Measurements from ENCODE around the gene TMEM201.
A peak's percentile ranks its signal among the peaks of the same experiment; 100 is the strongest.

The TMEM201 gene

DNA sequence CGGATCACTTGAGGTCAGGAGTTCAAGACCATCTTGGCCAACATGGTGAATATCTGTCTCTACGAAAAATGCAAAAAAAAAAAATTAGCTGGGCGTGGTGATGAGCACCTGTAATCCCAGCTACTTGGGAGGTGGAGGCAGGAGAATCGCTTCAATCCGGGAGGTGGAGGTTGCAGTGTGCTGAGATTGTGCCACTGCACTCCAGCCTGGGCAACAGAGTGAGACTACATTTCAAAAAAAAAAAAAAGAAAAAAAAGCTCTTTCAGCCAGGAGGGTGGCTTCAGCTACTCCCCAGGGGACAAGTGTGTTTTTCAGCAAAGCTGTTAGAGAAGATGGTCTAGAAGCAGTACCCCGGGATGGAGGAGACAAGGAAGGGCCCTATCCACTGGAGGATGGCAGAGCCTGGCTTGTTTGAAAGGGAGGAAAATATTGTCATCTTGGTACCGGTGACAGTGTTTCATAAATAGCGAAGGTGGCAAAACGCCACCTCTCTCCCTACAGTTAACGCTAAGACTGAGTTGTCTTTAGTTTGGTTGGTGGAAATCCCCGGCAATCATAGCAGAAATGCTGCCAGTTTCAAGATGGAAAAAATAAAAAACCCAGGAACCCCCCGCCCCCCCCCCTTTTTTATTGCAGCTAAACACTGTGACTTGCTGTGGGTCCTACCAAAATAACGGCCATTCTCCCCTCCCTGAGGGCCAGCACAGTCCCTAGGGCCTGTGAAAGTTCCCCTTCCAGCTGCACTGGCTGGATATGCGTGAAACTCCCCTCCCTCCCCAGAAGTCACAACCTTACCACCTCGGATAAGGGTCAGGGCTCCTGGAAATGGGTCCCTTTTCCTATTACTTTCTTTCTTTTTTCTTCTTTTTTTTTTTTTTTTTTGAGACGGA lies 66.4 kb downstream of the TMEM201 start:
- TF ChIP-seq CTCF (conservative IDR thresholded peaks at IDR 0.05; ENCODE audit: low read depth, low read length) = no peak
- Histone ChIP-seq H3K27me3 (ENCODE audit: insufficient read depth, low read depth) (peaks cover 31% of the 10 kb centered on the region; the same call in 1 of the 2 replicates), H3K4me3 (IDR thresholded peaks at IDR 0.05; ENCODE audit: insufficient read depth, low read depth, low read length) (no peak overlapping the region), H4K20me1 (ENCODE audit: insufficient read depth) (no peaks in the 10 kb centered on the region), H3K4me1 (ENCODE audit: low read depth, poor library complexity, severe bottlenecking) (peaks cover 23% of the 10 kb centered on the region), H2AFZ (ENCODE audit: low read depth) (peak overlapping the region; percentile 62), H3K4me2 (peak overlapping the region; percentile 38; the same call in 1 of the 2 replicates), H3K79me2 (ENCODE audit: insufficient read depth, low read depth) (no peaks in the 10 kb centered on the region), H3K36me3 (ENCODE audit: insufficient read depth) (no peaks in the 10 kb centered on the region), H3K9ac (peak overlapping the region; percentile 48; the same call in 1 of the 2 replicates), H3K27ac (peak overlapping the region; percentile 78)

GRCh38 chr1:9655836-9656235 lies 67.1 kb downstream of the TMEM201 start:
- no peaks in the 10 kb centered on the region for H3K36me3 ChIP-seq (ENCODE audit: insufficient read depth)
- H3K79me2 ChIP-seq (ENCODE audit: insufficient read depth, low read depth) = no peaks in the 10 kb centered on the region
- peak overlapping the region; percentile 62; the same call in 1 of the 2 replicates for H2AFZ ChIP-seq (ENCODE audit: low read depth)
- TF ChIP-seq CTCF (conservative IDR thresholded peaks at IDR 0.05; ENCODE audit: low read depth, low read length) = no peak
- H3K9ac ChIP-seq = no peak overlapping the region
- H3K4me2 ChIP-seq = peak overlapping the region; percentile 38; the same call in 1 of the 2 replicates
- no peak overlapping the region for H3K4me3 ChIP-seq (IDR thresholded peaks at IDR 0.05; ENCODE audit: insufficient read depth, low read depth, low read length)
- no peaks in the 10 kb centered on the region for H4K20me1 ChIP-seq (ENCODE audit: insufficient read depth)
- peak overlapping the region; percentile 78; the same call in 1 of the 2 replicates for H3K27ac ChIP-seq
- H3K27me3 ChIP-seq (ENCODE audit: insufficient read depth, low read depth) = peaks cover 27% of the 10 kb centered on the region; the same call in 1 of the 2 replicates
- peaks cover 23% of the 10 kb centered on the region for H3K4me1 ChIP-seq (ENCODE audit: low read depth, poor library complexity, severe bottlenecking)

DNA sequence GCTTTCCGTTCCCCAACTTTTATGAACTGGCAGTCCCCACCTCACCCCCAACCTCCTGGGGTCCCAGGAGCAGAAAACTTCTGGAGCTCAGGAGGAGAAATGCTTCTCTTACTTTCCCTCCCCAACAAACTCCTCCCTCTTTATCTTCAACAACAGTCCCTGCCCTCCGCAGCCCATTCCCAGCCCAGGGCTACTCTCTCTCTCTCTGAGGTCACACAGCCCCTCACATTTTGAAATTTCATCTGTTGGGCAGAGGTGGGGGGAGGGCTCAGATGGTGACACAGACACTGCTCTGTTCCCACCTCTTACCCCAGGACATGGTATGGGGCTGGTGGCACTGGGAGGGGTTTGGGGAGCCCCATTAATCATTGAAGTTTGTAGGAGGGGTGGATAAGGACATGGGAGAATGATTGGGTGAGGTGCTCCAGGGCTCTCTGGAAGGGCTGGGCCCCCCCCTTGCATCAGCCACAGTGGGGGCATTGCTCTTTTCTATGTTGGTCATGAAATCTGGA lies 68.9 kb downstream of the TMEM201 start:
- no peak for TF ChIP-seq CTCF (conservative IDR thresholded peaks at IDR 0.05; ENCODE audit: low read depth, low read length)
- H3K36me3 ChIP-seq (ENCODE audit: insufficient read depth) = no peaks in the 10 kb centered on the region
- no peak overlapping the region for H3K27ac ChIP-seq
- no peaks in the 10 kb centered on the region for H4K20me1 ChIP-seq (ENCODE audit: insufficient read depth)
- H3K79me2 ChIP-seq (ENCODE audit: insufficient read depth, low read depth) = no peaks in the 10 kb centered on the region
- no peak overlapping the region for H3K4me2 ChIP-seq
- H2AFZ ChIP-seq (ENCODE audit: low read depth) = no peak overlapping the region
- H3K4me1 ChIP-seq (ENCODE audit: low read depth, poor library complexity, severe bottlenecking) = peaks cover 23% of the 10 kb centered on the region
- peaks cover 12% of the 10 kb centered on the region; the same call in 1 of the 2 replicates for H3K27me3 ChIP-seq (ENCODE audit: insufficient read depth, low read depth)
- no peak overlapping the region for H3K4me3 ChIP-seq (IDR thresholded peaks at IDR 0.05; ENCODE audit: insufficient read depth, low read depth, low read length)
- no peak overlapping the region for H3K9ac ChIP-seq

DNA sequence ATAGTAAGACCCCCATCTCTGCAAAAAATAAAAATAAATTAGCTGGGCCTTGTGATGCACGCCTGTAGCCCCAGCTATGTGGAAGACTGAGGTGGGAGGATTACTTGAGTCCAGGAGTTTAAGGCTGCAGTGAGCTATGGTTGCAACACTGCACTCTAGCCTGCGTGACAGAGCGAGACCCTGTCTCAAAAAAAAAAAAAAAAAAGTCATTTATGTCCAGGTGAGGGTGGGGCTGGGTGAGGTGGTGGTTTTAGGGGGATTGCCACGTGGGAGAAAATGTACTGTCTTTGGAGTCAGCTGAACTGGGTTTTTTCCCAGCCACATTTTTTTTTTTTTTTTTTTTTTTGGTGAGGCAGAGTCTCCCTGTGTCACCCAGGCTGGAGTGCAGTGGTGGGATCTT lies 69.5 kb downstream of the TMEM201 start:
- H3K36me3 ChIP-seq (ENCODE audit: insufficient read depth) = no peaks in the 10 kb centered on the region
- H3K27me3 ChIP-seq (ENCODE audit: insufficient read depth, low read depth) = peaks cover 6% of the 10 kb centered on the region; the same call in 1 of the 2 replicates
- H3K79me2 ChIP-seq (ENCODE audit: insufficient read depth, low read depth) = no peaks in the 10 kb centered on the region
- peaks cover 23% of the 10 kb centered on the region for H3K4me1 ChIP-seq (ENCODE audit: low read depth, poor library complexity, severe bottlenecking)
- H3K9ac ChIP-seq = no peak overlapping the region
- H3K4me3 ChIP-seq (IDR thresholded peaks at IDR 0.05; ENCODE audit: insufficient read depth, low read depth, low read length) = no peak overlapping the region
- no peak overlapping the region for H3K4me2 ChIP-seq
- no peak overlapping the region for H3K27ac ChIP-seq
- H4K20me1 ChIP-seq (ENCODE audit: insufficient read depth) = no peaks in the 10 kb centered on the region
- TF ChIP-seq CTCF (conservative IDR thresholded peaks at IDR 0.05; ENCODE audit: low read depth, low read length) = no peak
- H2AFZ ChIP-seq (ENCODE audit: low read depth) = no peak overlapping the region
